T-helper 2 cell treated with Interferon-gamma antibody and Interleukin-4, amounts not matched to agents 5 μg/mL and 100 μg/mL, for 36 hours (primary cell): ENCODE measurements around the gene MRRF.

Experiments
- DNase-seq: peaks from one replicate; pipeline ENCODE4 v3.0.0; 2021; ENCODE audit warnings: low spot score
- H3K27ac Mint-ChIP-seq: one replicate; pipeline ENCODE4 v1.8.0; 2021; ENCODE audit warnings: mild to moderate bottlenecking, mixed read lengths
- H3K27me3 Mint-ChIP-seq: one replicate; pipeline ENCODE4 v1.8.0; 2021; ENCODE audit warnings: low read depth, mixed read lengths
- H3K36me3 Mint-ChIP-seq: one replicate; pipeline ENCODE4 v1.8.0; 2021; ENCODE audit warnings: low read depth, mixed read lengths
- H3K4me1 Mint-ChIP-seq: one replicate; pipeline ENCODE4 v1.8.0; 2021; ENCODE audit warnings: low read depth, mixed read lengths
- H3K4me3 Mint-ChIP-seq: one replicate; pipeline ENCODE4 v1.8.0; 2022; ENCODE audit warnings: mild to moderate bottlenecking, moderate library complexity, mixed read lengths
- H3K9me3 Mint-ChIP-seq: one replicate; pipeline ENCODE4 v1.8.0; 2021; ENCODE audit warnings: mixed read lengths

MRRF gene

GRCh38 chr9:122372856-122373845 is 108.5 kb downstream of the MRRF start:
- no peak for DNase-seq
- Mint-ChIP-seq H3K27me3 (peaks cover 26% of the 10 kb centered on the region), H3K4me3 (no peak overlapping the region), H3K9me3 (no peaks in the 10 kb centered on the region), H3K27ac (no peak overlapping the region), H3K4me1 (peaks cover 13% of the 10 kb centered on the region), H3K36me3 (no peaks in the 10 kb centered on the region)

- peaks cover 12% of the 10 kb centered on the region for H3K9me3 Mint-ChIP-seq
- no peaks in the 10 kb centered on the region for H3K36me3 Mint-ChIP-seq
- peaks cover 13% of the 10 kb centered on the region for H3K4me1 Mint-ChIP-seq
- no peak for DNase-seq
- H3K27ac Mint-ChIP-seq, result no peak overlapping the region
- H3K4me3 Mint-ChIP-seq, result no peak overlapping the region
- peaks cover 21% of the 10 kb centered on the region for H3K27me3 Mint-ChIP-seq
These were observed 110.3 kb downstream of the MRRF start for GRCh38 chr9:122374885-122375420.

GRCh38 chr9:122376796-122377195 is 112.1 kb downstream of the MRRF start:
- H3K27me3 Mint-ChIP-seq, result peaks cover 12% of the 10 kb centered on the region
- peaks cover 3% of the 10 kb centered on the region for H3K4me1 Mint-ChIP-seq
- no peak for DNase-seq
- H3K4me3 Mint-ChIP-seq, result no peak overlapping the region
- H3K27ac Mint-ChIP-seq, result no peak overlapping the region
- H3K36me3 Mint-ChIP-seq, result no peaks in the 10 kb centered on the region
- peaks cover 13% of the 10 kb centered on the region for H3K9me3 Mint-ChIP-seq

GRCh38 chr9:122377241-122378164 is 112.8 kb downstream of the MRRF start:
- DNase-seq, result no peak
- peaks cover 2% of the 10 kb centered on the region for H3K4me1 Mint-ChIP-seq
- H3K27ac Mint-ChIP-seq, result no peak overlapping the region
- peaks cover 13% of the 10 kb centered on the region for H3K9me3 Mint-ChIP-seq
- H3K36me3 Mint-ChIP-seq, result no peaks in the 10 kb centered on the region
- no peak overlapping the region for H3K4me3 Mint-ChIP-seq
- peaks cover 7% of the 10 kb centered on the region for H3K27me3 Mint-ChIP-seq

- H3K4me3 Mint-ChIP-seq, result no peak overlapping the region
- no peaks in the 10 kb centered on the region for H3K36me3 Mint-ChIP-seq
- peaks cover 2% of the 10 kb centered on the region for H3K4me1 Mint-ChIP-seq
- no peaks in the 10 kb centered on the region for H3K27me3 Mint-ChIP-seq
- peaks cover 13% of the 10 kb centered on the region for H3K9me3 Mint-ChIP-seq
- H3K27ac Mint-ChIP-seq, result no peak overlapping the region
- DNase-seq, result no peak
These were observed 113.6 kb downstream of the MRRF start for GRCh38 chr9:122378236-122378635.

GRCh38 chr9:122379340-122379739 is 114.7 kb downstream of the MRRF start:
- H3K4me1 Mint-ChIP-seq, result peaks cover 2% of the 10 kb centered on the region
- H3K27ac Mint-ChIP-seq, result no peak overlapping the region
- no peaks in the 10 kb centered on the region for H3K36me3 Mint-ChIP-seq
- peaks cover 13% of the 10 kb centered on the region for H3K9me3 Mint-ChIP-seq
- no peak for DNase-seq
- H3K27me3 Mint-ChIP-seq, result no peaks in the 10 kb centered on the region
- H3K4me3 Mint-ChIP-seq, result no peak overlapping the region

GRCh38 chr9:122380293-122380692 is 115.6 kb downstream of the MRRF start:
- no peaks in the 10 kb centered on the region for H3K27me3 Mint-ChIP-seq
- no peaks in the 10 kb centered on the region for H3K36me3 Mint-ChIP-seq

More at GRCh38 chr9:122380293-122380692, 115.6 kb downstream of the MRRF start:
- DNase-seq, result no peak
- H3K4me3 Mint-ChIP-seq, result no peak overlapping the region
- no peak overlapping the region for H3K27ac Mint-ChIP-seq
- H3K9me3 Mint-ChIP-seq, result peaks cover 13% of the 10 kb centered on the region
- peaks cover 2% of the 10 kb centered on the region for H3K4me1 Mint-ChIP-seq
